A549 (cell line): ENCODE data around the gene ARL4A. TPM values are rescaled to one million over a fixed set of nuclear protein-coding genes. Genes with fewer than 3 reads are reported as not detected.

Source experiments
- ATAC-seq, 2 experiments: fragments of 200-7000 bp in 1 of 2; fragments of >200 bp in 1 of 2; cut with Nextera tagmentation in 1 of 2; cut with Tn5 transposase in 1 of 2; 3 replicates each; pipeline versions ENCODE4 v1.8.0 to v1.9.1; 2018 to 2020; ENCODE audit warnings: mild to moderate bottlenecking in 1 of 2, moderate library complexity in 1 of 2
- CTCF ChIA-PET: fragments of 300-600 bp; sonication (Branson Sonifier 250); formaldehyde crosslinking; extraction: SDS; loops from one replicate; lab custom pipeline; 2021; ENCODE audit warnings: antibody characterized with exemption, inconsistent platforms; lab: Yijun Ruan, JAX
- POLR2A ChIA-PET: fragments of 350-600 bp; formaldehyde crosslinking; extraction: SDS; loops from one replicate; lab custom pipeline; 2021; ENCODE audit warnings: antibody characterized with exemption, inconsistent platforms; lab: Yijun Ruan, JAX
- DNase-seq, 2 experiments: peaks; one replicate each; pipeline versions ENCODE4 v3.0.0 to v3.0.0-alpha.2; 2011 to 2016; ENCODE audit warnings: low read depth in 1 of 2, low spot score in 1 of 2
- FAIRE-seq: peaks from 2 replicates; lab custom pipeline; 2011; peaks lifted over from hg19 to GRCh38; lab: Jason Lieb, UNC
- H3K27ac ChIP-seq, 2 experiments: fragments of >200 bp; sonication (Bioruptor Twin); formaldehyde crosslinking; 3 replicates each; pipeline ENCODE4 v1.5.1; 2016 to 2017
- H3K4me1 ChIP-seq: fragments of >200 bp; sonication (Bioruptor Twin); formaldehyde crosslinking; 3 replicates; pipeline ENCODE4 v1.6.1; 2016
- H3K4me2 ChIP-seq: fragments of >200 bp; sonication (Bioruptor Twin); formaldehyde crosslinking; 3 replicates; pipeline ENCODE4 v1.6.1; 2016
- H3K4me3 ChIP-seq: fragments of >200 bp; sonication (Bioruptor Twin); formaldehyde crosslinking; 3 replicates; pipeline ENCODE4 v1.5.1; 2016
- H3K9me3 ChIP-seq: fragments of >200 bp; sonication (Bioruptor Twin); formaldehyde crosslinking; 3 replicates; pipeline ENCODE4 v1.6.1; 2016
- CBX2 ChIP-seq: fragments of 200-600 bp; sonication (generic); IDR thresholded peaks from 2 replicates; pipeline ENCODE4 v1.6.1; 2016; ENCODE audit warnings: low read depth, mild to moderate bottlenecking, borderline replicate concordance
- CBX8 ChIP-seq: fragments of 200-600 bp; sonication (generic); IDR thresholded peaks from 2 replicates; pipeline ENCODE4 v1.6.1; 2016
- CEBPB ChIP-seq, 2 experiments: fragments of >200 bp in 1 of 2; sonication (Bioruptor Twin) in 1 of 2; formaldehyde crosslinking in 1 of 2; IDR thresholded peaks; 2 replicates each; pipeline ENCODE4 v1.6.1; 2012 to 2016
- CHD2 ChIP-seq: fragments of 150-350 bp; IDR thresholded peaks from 2 replicates; pipeline ENCODE4 v1.6.1; 2014; ENCODE audit warnings: low read length; ENCODE audit not compliant: partially characterized antibody
- CHD4 ChIP-seq: fragments of 200-600 bp; sonication (generic); IDR thresholded peaks from 2 replicates; pipeline ENCODE4 v1.6.1; 2016; ENCODE audit warnings: antibody characterized with exemption, mild to moderate bottlenecking, borderline replicate concordance
- EHMT2 ChIP-seq: fragments of 200-600 bp; sonication (generic); IDR thresholded peaks from 2 replicates; pipeline ENCODE4 v1.6.1; 2016; ENCODE audit warnings: antibody characterized with exemption, low read depth, mild to moderate bottlenecking, moderate library complexity
- EP300 ChIP-seq, 2 experiments: fragments of >200 bp; sonication (Bioruptor Twin); formaldehyde crosslinking; IDR thresholded peaks; 2 replicates in 1 of 2; 3 replicates in 1 of 2; pipeline ENCODE4 v1.6.1; 2016 to 2017
- ESRRA ChIP-seq: fragments of 150-350 bp; IDR thresholded peaks from 2 replicates; pipeline ENCODE4 v1.6.1; 2014; ENCODE audit warnings: mild to moderate bottlenecking, low read length, borderline replicate concordance
- FOSB ChIP-seq: fragments of 250-450 bp; sonication (Bioruptor Pico); IDR thresholded peaks from 2 replicates; pipeline ENCODE4 v1.5.0; 2020; ENCODE audit warnings: mild to moderate bottlenecking, moderate library complexity
- FOXS1 ChIP-seq: fragments of 250-450 bp; sonication (Bioruptor Pico); IDR thresholded peaks from 2 replicates; pipeline ENCODE4 v1.5.0; 2020; ENCODE audit warnings: mild to moderate bottlenecking, moderate library complexity
- GATA3 ChIP-seq: IDR thresholded peaks from 2 replicates; pipeline ENCODE4 v1.6.1; 2012; ENCODE audit warnings: borderline replicate concordance
- HDAC2 ChIP-seq: fragments of 200-600 bp; sonication (generic); IDR thresholded peaks from 2 replicates; pipeline ENCODE4 v1.6.1; 2016
- HOXA7 ChIP-seq: fragments of 250-450 bp; sonication (Bioruptor Pico); IDR thresholded peaks from 2 replicates; pipeline ENCODE4 v1.5.0; 2020; ENCODE audit warnings: mild to moderate bottlenecking, moderate library complexity
- KDM1A ChIP-seq: fragments of 200-600 bp; sonication (generic); IDR thresholded peaks from 2 replicates; pipeline ENCODE4 v1.6.1; 2016; ENCODE audit warnings: low read depth, mild to moderate bottlenecking
- MYC ChIP-seq: IDR thresholded peaks from 2 replicates; pipeline ENCODE4 v1.6.1; 2012; ENCODE audit warnings: mild to moderate bottlenecking, inconsistent platforms, low read length, improper control_type of control experiment, borderline replicate concordance
- NPAS2 ChIP-seq: fragments of 250-450 bp; sonication (Bioruptor Pico); IDR thresholded peaks from 2 replicates; pipeline ENCODE4 v1.8.0; 2022; ENCODE audit warnings: mild to moderate bottlenecking, moderate library complexity, borderline replicate concordance
- NR3C1 ChIP-seq: fragments of >200 bp; sonication (Bioruptor Twin); formaldehyde crosslinking; IDR thresholded peaks from 3 replicates; pipeline ENCODE4 v1.6.1; 2017
- RCOR1 ChIP-seq: fragments of 150-350 bp; IDR thresholded peaks from 2 replicates; pipeline ENCODE4 v1.6.1; 2014; ENCODE audit warnings: antibody characterized with exemption, low read length, low read depth
- RFX5 ChIP-seq: fragments of 450-650 bp; IDR thresholded peaks from 2 replicates; pipeline ENCODE4 v1.7.1; 2014; ENCODE audit warnings: antibody characterized with exemption, mild to moderate bottlenecking, moderate library complexity
- RNF2 ChIP-seq: fragments of 200-600 bp; sonication (generic); IDR thresholded peaks from 2 replicates; pipeline ENCODE4 v1.6.1; 2016; ENCODE audit warnings: low read depth, mild to moderate bottlenecking, antibody characterized with exemption, moderate library complexity, borderline replicate concordance
- SREBF2 ChIP-seq: fragments of 450-650 bp; IDR thresholded peaks from 2 replicates; pipeline ENCODE4 v1.6.1; 2014; ENCODE audit warnings: mild to moderate bottlenecking, moderate library complexity
- TP53 ChIP-seq: fragments of 250-450 bp; sonication (Bioruptor Pico); IDR thresholded peaks from 2 replicates; pipeline ENCODE4 v1.5.0; 2021; ENCODE audit warnings: mild to moderate bottlenecking, moderate library complexity
- ZFP36 ChIP-seq: fragments of 450-650 bp; IDR thresholded peaks from 2 replicates; pipeline ENCODE4 v1.6.1; 2014; ENCODE audit warnings: borderline replicate concordance; ENCODE audit not compliant: partially characterized antibody
- WGBS: methylation state at CpG from one replicate; pipeline ENCODE4 v1.1.6; 2017; ENCODE audit errors: missing lambda C conversion rate; 5-methylcytosine and 5-hydroxymethylcytosine counted together
- polyA plus RNA-seq, 4 experiments: library from polyadenylated mRNA; depleted of rRNA in 3 of 4; stranded (reverse); fragments of >200 nt; fragmentation: RNase III in 1 of 4; extraction: RNeasy Plus Mini Kit Qiagen cat#74134 plus additional on column Dnase treatment in 1 of 4; gene quantifications; 2 replicates in 3 of 4; 3 replicates in 1 of 4; pipeline ENCODE4 v1.2.3, GENCODE V29; 2011 to 2017
- TF ChIP-seq, protein P1 (sequence below): IDR thresholded peaks from 2 replicates; pipeline ENCODE4 v1.6.1; 2012; ENCODE audit warnings: low read depth, borderline replicate concordance
- TF ChIP-seq, protein P2 (sequence below): fragments of 250-450 bp; sonication (Bioruptor Pico); IDR thresholded peaks from 2 replicates; pipeline ENCODE4 v1.5.0; 2020; ENCODE audit warnings: low read depth, mild to moderate bottlenecking, moderate library complexity
- TF ChIP-seq, protein P3 (sequence below): fragments of >200 bp; sonication (Bioruptor Twin); formaldehyde crosslinking; IDR thresholded peaks from 3 replicates; pipeline ENCODE4 v1.6.1; 2016
- TF ChIP-seq, protein P4 (sequence below): IDR thresholded peaks from 2 replicates; pipeline ENCODE4 v1.6.1; 2012

The ARL4A gene
- polyA plus RNA-seq, 2 of the 4 experiments (the other 2 are of a cell fraction) = 51.9 to 76.1 TPM

DNA sequence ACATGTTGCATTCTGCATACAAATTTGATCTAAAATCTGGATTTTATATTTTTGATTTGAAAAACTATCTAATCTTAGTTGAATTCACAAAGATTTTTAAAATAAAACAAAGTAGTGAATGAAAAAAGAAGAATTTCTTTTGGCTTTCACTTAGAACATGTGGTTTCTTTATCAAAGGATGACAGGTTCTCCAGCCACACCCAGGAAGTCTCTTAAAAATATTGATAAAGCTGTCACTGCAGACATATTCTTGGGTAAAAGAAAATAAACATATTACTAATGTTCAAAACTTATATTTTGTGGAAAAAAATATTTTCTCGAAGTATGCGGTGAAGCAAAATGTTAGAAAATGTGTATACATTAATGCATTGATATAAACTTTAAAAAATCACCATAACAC is 44.3 kb downstream of the ARL4A start:
- Histone ChIP-seq H3K4me1 (peaks cover 31% of the 10 kb centered on the region), H3K4me3 (no peak overlapping the region), H3K27ac (no peak overlapping the region), H3K9me3 (no peaks in the 10 kb centered on the region), H3K4me2 (no peak overlapping the region)
- FAIRE-seq = no peak
- no peak for ATAC-seq
- CTCF ChIA-PET = interaction anchor here (0.6 to 1.2 kb wide), 3 partner anchors 12 to 52 kb away, joined by 3 to 6 read pairs (median 4); no protein-coding TSS in a partner anchor
- WGBS = 90% methylated on average over 2 of the region's 2 CpGs
- DNase-seq = no peak
- TF ChIP-seq, protein P1, sequence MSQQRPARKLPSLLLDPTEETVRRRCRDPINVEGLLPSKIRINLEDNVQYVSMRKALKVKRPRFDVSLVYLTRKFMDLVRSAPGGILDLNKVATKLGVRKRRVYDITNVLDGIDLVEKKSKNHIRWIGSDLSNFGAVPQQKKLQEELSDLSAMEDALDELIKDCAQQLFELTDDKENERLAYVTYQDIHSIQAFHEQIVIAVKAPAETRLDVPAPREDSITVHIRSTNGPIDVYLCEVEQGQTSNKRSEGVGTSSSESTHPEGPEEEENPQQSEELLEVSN = no peak
- TF ChIP-seq HOXA7 (CRISPR knock-in tag) (no peak), EP300 (IDR thresholded peaks at IDR 0.05) (no peak), ZFP36 (no peak), CBX2 (no peak), CHD4 (no peak), RCOR1 (no peak), SREBF2 (no peak), GATA3 (no peak), CBX8 (no peak), MYC (no peak), HDAC2 (no peak), FOSB (CRISPR knock-in tag) (no peak), KDM1A (no peak), NPAS2 (no peak), RFX5 (no peak)
- TF ChIP-seq, protein P2, sequence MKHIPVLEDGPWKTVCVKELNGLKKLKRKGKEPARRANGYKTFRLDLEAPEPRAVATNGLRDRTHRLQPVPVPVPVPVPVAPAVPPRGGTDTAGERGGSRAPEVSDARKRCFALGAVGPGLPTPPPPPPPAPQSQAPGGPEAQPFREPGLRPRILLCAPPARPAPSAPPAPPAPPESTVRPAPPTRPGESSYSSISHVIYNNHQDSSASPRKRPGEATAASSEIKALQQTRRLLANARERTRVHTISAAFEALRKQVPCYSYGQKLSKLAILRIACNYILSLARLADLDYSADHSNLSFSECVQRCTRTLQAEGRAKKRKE (CRISPR knock-in tag) = no peak
- TF ChIP-seq, protein P3, sequence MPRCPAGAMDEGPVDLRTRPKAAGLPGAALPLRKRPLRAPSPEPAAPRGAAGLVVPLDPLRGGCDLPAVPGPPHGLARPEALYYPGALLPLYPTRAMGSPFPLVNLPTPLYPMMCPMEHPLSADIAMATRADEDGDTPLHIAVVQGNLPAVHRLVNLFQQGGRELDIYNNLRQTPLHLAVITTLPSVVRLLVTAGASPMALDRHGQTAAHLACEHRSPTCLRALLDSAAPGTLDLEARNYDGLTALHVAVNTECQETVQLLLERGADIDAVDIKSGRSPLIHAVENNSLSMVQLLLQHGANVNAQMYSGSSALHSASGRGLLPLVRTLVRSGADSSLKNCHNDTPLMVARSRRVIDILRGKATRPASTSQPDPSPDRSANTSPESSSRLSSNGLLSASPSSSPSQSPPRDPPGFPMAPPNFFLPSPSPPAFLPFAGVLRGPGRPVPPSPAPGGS = no peak
- TF ChIP-seq, protein P4, sequence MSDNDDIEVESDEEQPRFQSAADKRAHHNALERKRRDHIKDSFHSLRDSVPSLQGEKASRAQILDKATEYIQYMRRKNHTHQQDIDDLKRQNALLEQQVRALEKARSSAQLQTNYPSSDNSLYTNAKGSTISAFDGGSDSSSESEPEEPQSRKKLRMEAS = no peak
- POLR2A ChIA-PET = no interaction called here

DNA sequence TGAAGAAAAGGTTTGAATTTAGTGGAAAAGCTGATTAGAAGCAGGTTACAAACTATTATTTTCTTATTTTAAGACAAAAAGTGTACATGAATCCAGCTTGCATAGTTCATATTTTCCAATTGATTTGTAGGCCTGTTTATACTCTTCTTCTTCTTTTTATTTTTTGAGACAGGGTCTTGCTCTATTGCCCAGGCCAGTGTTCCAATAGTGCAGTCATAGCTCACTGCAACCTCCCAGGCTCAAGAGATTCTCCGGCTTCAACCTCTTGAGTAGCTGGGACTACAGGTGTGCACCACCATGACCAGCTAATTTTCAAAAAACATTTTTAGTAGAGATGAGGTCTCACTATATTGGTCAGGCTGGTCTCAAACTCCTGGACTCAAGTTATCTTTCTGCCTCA is 45.0 kb downstream of the ARL4A start:
- no peak overlapping the region for H3K27ac ChIP-seq
- ATAC-seq (no peak), DNase-seq (no peak), FAIRE-seq (no peak)
- 88% methylated on average over 1 of the region's 1 CpG for WGBS
- no peak overlapping the region for H3K4me3 ChIP-seq
- POLR2A ChIA-PET = no interaction called here
- peaks cover 31% of the 10 kb centered on the region for H3K4me1 ChIP-seq
- no peak overlapping the region for H3K4me2 ChIP-seq
- H3K9me3 ChIP-seq = no peaks in the 10 kb centered on the region
- CTCF ChIA-PET = interaction anchor here (1.2 kb wide), 1 partner anchor 22 kb away, joined by 3 read pairs; no protein-coding TSS in a partner anchor
- TF ChIP-seq ESRRA (no peak), MYC (no peak), CEBPB (IDR thresholded peaks at IDR 0.05) (no peak), RNF2 (no peak), GATA3 (no peak), CHD4 (no peak), NR3C1 (no peak), FOXS1 (CRISPR knock-in tag) (no peak), CHD2 (no peak), CBX2 (no peak), TP53 (CRISPR knock-in tag) (no peak), EHMT2 (no peak), RCOR1 (no peak)
- TF ChIP-seq, protein P1 = no peak
- TF ChIP-seq, protein P3 = no peak
- TF ChIP-seq, protein P4 = no peak
